GM23338 (cell line): ENCODE results near the gene POR. TPM values are rescaled to one million over a fixed set of nuclear protein-coding genes. Genes with fewer than 3 reads are reported as not detected.

ENCODE experiments used
- microRNA-seq: library from miRNA; unstranded; fragments of <30 nt; microRNA quantifications from one replicate; pipeline ENCODE4, GENCODE V29; 2017
- polyA plus RNA-seq: library from polyadenylated mRNA; unstranded; fragments of >200 nt; fragmentation: Nextera tagmentation; extraction: Ambion mirVana; gene quantifications from 2 replicates; pipeline ENCODE4 v1.2.1, GENCODE V29; 2016
- small RNA-seq: library from RNA; depleted of rRNA; stranded (forward); fragments of <200 nt; gene quantifications from one replicate; pipeline ENCODE3, GENCODE V24; 2014; ENCODE audit warnings: low replicate concordance
- total RNA-seq: library from RNA; depleted of rRNA; stranded (reverse); fragments of >200 nt; shearing (Covaris generic); gene quantifications from 2 replicates; pipeline ENCODE4 v1.2.3, GENCODE V29; 2014; rRNA removed

The POR gene
- total and polyA plus RNA-seq, 2 experiments from 2014 or later = 126 to 164 TPM

Small RNAs within 50 kb of the gene (microRNA-seq; reads per million reads assigned to microRNA genes)
- gene MIR4651 = not detected

Small RNAs within 50 kb of the gene (small RNA-seq; reads per million reads assigned to genes)
- gene SNORA14A = 0.22 reads per million

Other genes starting within 250 kb of the POR start
- 59.8 and 80.8 TPM in 2 replicates for gene HIP1, start 176.2 kb upstream of the POR start, total RNA-seq
- gene HIP1, start 176.2 kb upstream of the POR start, polyA plus RNA-seq = 23.2 and 24.9 TPM in 2 replicates
- 3.0 and 6.2 TPM in 2 replicates for gene CCL26, start 142.9 kb upstream of the POR start, total RNA-seq
- 17.5 and 18.4 TPM in 2 replicates for gene CCL26, start 142.9 kb upstream of the POR start, polyA plus RNA-seq
- not detected in 2 replicates for gene CCL24, start 101.3 kb upstream of the POR start, total RNA-seq
- not detected in 2 replicates for gene CCL24, start 101.3 kb upstream of the POR start, polyA plus RNA-seq
- 24.2 and 25.7 TPM in 2 replicates for gene RHBDD2, start 36.1 kb upstream of the POR start, total RNA-seq
- gene RHBDD2, start 36.1 kb upstream of the POR start, polyA plus RNA-seq = 21.4 and 23.1 TPM in 2 replicates
- gene TMEM120A, start 79.4 kb downstream of the POR start, total RNA-seq = 12.7 TPM in 2 replicates
- gene TMEM120A, start 79.4 kb downstream of the POR start, polyA plus RNA-seq = 22.3 and 27.1 TPM in 2 replicates
- gene STYXL1, start 132.8 kb downstream of the POR start, total RNA-seq = 28.0 and 47.5 TPM in 2 replicates
- gene STYXL1, start 132.8 kb downstream of the POR start, polyA plus RNA-seq = 38.3 and 39.2 TPM in 2 replicates
- 126 and 150 TPM in 2 replicates for gene MDH2, start 133.0 kb downstream of the POR start, total RNA-seq
- gene MDH2, start 133.0 kb downstream of the POR start, polyA plus RNA-seq = 163 and 180 TPM in 2 replicates